Lung (tissue), 12 donors: ENCODE data around the gene OFD1. TPM values are rescaled to one million over a fixed set of nuclear protein-coding genes. Genes with fewer than 3 reads are reported as not detected.

ENCODE experiments used
- ATAC-seq: fragments of 200-7000 bp; cut with Tn5 transposase; one replicate; pipeline ENCODE4 v1.9.1; 2020; ENCODE audit warnings: moderate number of reproducible peaks; ENCODE audit not compliant: insufficient read depth, low FRiP score
- DNase-seq, 3 donors: peaks; one replicate each; pipeline ENCODE4 v3.0.0-alpha.2; 2013 to 2017
- H3K27ac ChIP-seq, 2 donors: one replicate each; pipeline ENCODE4 v1.5.1; 2013; ENCODE audit warnings: mild to moderate bottlenecking in 2 of 2, moderate library complexity in 2 of 2, control low read depth in 1 of 2, inconsistent platforms in 1 of 2, low read depth in 1 of 2, low read length in 1 of 2
- H3K27me3 ChIP-seq, 3 donors: one replicate each; pipeline ENCODE4 v1.5.1; 2013; ENCODE audit warnings: low read length in 2 of 3; ENCODE audit not compliant: control insufficient read depth in 3 of 3, insufficient read depth in 3 of 3
- H3K36me3 ChIP-seq, 4 donors: one replicate each; pipeline ENCODE4 v1.5.1; 2013; ENCODE audit warnings: low read length in 4 of 4, mild to moderate bottlenecking in 1 of 4, moderate library complexity in 1 of 4; ENCODE audit not compliant: control insufficient read depth in 4 of 4, insufficient read depth in 4 of 4
- H3K4me1 ChIP-seq, 5 donors: one replicate each; pipeline ENCODE4 v1.5.1; 2013; ENCODE audit warnings: low read length in 5 of 5, mild to moderate bottlenecking in 2 of 5, moderate library complexity in 1 of 5; ENCODE audit not compliant: control insufficient read depth in 5 of 5, insufficient read depth in 5 of 5
- H3K4me3 ChIP-seq: one replicate; pipeline ENCODE4 v1.5.1; 2013; ENCODE audit warnings: mild to moderate bottlenecking, control low read depth, moderate library complexity
- H3K9ac ChIP-seq, 2 donors: one replicate each; pipeline ENCODE4 v1.5.1; 2013; ENCODE audit warnings: low read length in 2 of 2, control low read depth in 1 of 2; ENCODE audit not compliant: insufficient read depth in 1 of 2
- H3K9me3 ChIP-seq, 4 donors: one replicate each; pipeline ENCODE4 v1.5.1; 2013; ENCODE audit warnings: low read length in 3 of 4, mild to moderate bottlenecking in 1 of 4, moderate library complexity in 1 of 4; ENCODE audit not compliant: control insufficient read depth in 4 of 4, insufficient read depth in 3 of 4
- CTCF ChIP-seq: IDR thresholded peaks from 2 replicates; pipeline ENCODE4 v1.5.1; 2012; ENCODE audit warnings: mild to moderate bottlenecking; ENCODE audit errors: control extremely low read depth, extremely low read depth
- WGBS, 2 donors: extraction: QIAGEN DNeasy Blood & Tissue Kit; methylation state at CpG; one replicate each; pipeline ENCODE4 v1.1.7; 2013; 5-methylcytosine and 5-hydroxymethylcytosine counted together
- polyA plus RNA-seq, 2 donors: library from polyadenylated mRNA; stranded (reverse); fragments of 200-250 nt; gene quantifications; one replicate each; pipeline ENCODE4 v1.2.1, GENCODE V29; 2013
- total RNA-seq, 2 donors: library from RNA; depleted of rRNA in 1 of 2; stranded (reverse); fragments of >200 nt in 1 of 2; gene quantifications; one replicate each; pipeline ENCODE4 v1.2.1, GENCODE V29; 2014 to 2021
- donor health status: control.
- donor health status: control.
- donor health status: Bipolar disorder and iron deficiency.
- donor health status: healthy.
- donor health status: DM: yes; HTN: yes; CAD: no.

Gene OFD1
- total and polyA plus RNA-seq, 4 donors, result 10.3 to 65.8 (median 34.6) TPM

DNA sequence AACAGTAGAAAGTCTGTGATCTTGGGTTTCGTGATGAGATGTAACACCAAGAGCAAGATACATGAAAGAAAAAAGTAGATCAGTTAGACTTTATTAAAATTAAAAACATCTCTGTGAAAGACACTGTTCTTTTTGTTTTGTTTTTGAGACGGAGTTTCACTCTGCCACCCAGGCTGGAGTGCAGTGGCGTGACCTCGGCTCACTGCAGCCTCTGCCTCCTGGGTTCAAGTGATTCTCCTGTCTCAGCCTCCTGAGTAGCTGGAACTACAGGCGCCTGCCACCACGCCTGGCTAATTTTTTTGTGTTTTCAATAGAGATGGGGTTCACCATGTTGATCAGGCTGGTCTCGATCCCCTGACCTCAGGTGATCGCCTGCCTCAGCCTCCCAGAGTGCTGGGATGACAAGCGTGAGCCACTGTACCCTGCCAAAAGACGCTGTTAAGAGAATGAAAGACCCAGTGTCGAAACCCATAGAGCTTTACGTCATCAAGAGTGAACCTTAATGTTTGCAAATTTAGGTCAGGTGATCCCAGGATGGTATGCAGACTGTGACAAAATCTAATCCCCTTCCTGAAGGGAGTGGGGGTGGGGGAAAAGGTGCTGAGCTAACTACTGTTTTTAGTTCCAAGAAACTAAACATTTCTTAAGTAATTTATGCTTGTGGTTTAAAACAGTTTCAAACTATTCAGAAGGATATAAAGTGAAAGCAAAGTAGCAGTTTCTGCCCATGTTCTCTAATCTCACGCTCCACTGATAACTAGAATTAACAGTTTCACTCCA is 8.0 kb downstream of the OFD1 start:
- ATAC-seq, result peak; percentile 58
- Histone ChIP-seq H3K9me3 (no peaks in the 10 kb centered on the region), H3K4me1 (no peaks in the 10 kb centered on the region), H3K4me3 (no peak overlapping the region), H3K27me3 (peaks cover 0 to 7% (median 2%) of the 10 kb centered on the region in 3 donors), H3K9ac (no peak overlapping the region), H3K27ac (peak overlapping the region in 1 of 2 donors; percentile 53), H3K36me3 (peaks cover 0 to 12% (median 7%) of the 10 kb centered on the region in 4 donors)
- TF ChIP-seq CTCF, result no peak
- 47 to 74% methylated on average over 13 of the region's 13 CpGs for WGBS, 2 donors
- DNase-seq, result no peak

- no peaks in the 10 kb centered on the region for H3K9me3 ChIP-seq
- H3K36me3 ChIP-seq, result peaks cover 0 to 19% (median 6%) of the 10 kb centered on the region in 4 donors
- TF ChIP-seq CTCF, result peak; percentile 7
- H3K27ac ChIP-seq, result no peak overlapping the region
- H3K27me3 ChIP-seq, result peaks cover 0 to 15% (median 2%) of the 10 kb centered on the region in 3 donors
- 45 to 48% methylated on average over 2 of the region's 2 CpGs for WGBS, 2 donors
- H3K9ac ChIP-seq, result no peak overlapping the region
- H3K4me1 ChIP-seq, result no peaks in the 10 kb centered on the region
- no peak overlapping the region for H3K4me3 ChIP-seq
- DNase-seq (peak in 2 of 3 donors; percentile 29 to 55), ATAC-seq (peak; percentile 27)
Observed at GRCh38 chrX:13747836-13748235, 13.3 kb downstream of the OFD1 start.

DNA sequence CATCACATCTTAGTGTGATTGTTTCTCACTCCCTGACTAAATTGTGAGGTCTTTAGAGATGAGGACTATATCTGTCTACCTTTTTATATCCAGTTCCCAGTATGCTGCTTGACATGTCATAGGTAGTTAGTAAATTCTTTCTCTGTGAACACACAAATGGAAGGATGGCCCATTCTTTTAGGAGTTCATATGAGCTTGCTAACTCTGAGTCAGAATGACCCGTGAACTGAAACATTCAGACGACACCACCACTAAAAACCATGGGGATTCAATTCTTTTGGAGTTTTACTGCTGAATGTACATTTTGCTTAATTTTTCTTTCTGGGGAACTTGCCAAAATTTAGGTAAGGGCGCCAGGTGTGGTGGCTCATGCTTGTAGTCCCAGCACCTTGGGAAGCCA is 13.9 kb downstream of the OFD1 start:
- Histone ChIP-seq H3K9ac (no peak overlapping the region), H3K4me3 (no peak overlapping the region), H3K4me1 (no peaks in the 10 kb centered on the region), H3K27ac (no peak overlapping the region), H3K27me3 (peaks cover 0 to 18% (median 2%) of the 10 kb centered on the region in 3 donors), H3K9me3 (no peaks in the 10 kb centered on the region), H3K36me3 (peaks cover 0 to 19% (median 6%) of the 10 kb centered on the region in 4 donors)
- no peak for TF ChIP-seq CTCF
- 96 to 98% methylated on average over 3 of the region's 3 CpGs for WGBS, 2 donors
- ATAC-seq (no peak), DNase-seq (no peak)
